Measurements from ENCODE around the gene SCARB1. TPM values are rescaled to one million over a fixed set of nuclear protein-coding genes. Genes with fewer than 3 reads are reported as not detected.

SCARB1 gene
- total RNA-seq, 1 donor from 2014 or later, result 6.6 TPM

DNA sequence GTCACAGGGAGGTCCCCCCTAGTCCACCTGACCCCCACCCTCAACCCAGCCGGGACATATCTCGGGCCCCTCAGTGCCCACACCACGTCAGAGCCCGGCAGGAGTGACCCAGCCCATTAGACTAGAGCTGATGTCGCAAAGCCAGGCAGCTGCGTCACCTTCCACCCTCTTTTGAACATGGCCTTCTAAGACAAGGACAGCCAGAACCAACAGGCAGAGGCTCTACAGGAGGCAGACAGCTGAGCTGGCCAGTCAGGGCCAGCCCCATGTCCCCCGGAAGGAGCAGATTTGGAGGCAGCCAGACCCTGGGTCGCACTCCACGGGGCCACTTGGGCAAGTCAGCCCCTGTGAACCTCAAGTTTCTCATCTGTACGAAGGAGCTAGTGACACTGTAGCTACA lies 44.1 kb downstream of the SCARB1 start:
- peaks cover 5% of the 10 kb centered on the region for H3K36me3 ChIP-seq (ENCODE audit: control insufficient read depth, insufficient read depth, low read length)
- FAIRE-seq, result no peak
- DNase-seq (ENCODE audit: low read depth), result no peak
- no peak overlapping the region for H3K4me3 ChIP-seq (ENCODE audit: low read depth, low read length)
- no peaks in the 10 kb centered on the region for H3K27me3 ChIP-seq (ENCODE audit: control insufficient read depth, insufficient read depth, low read length)
- TF ChIP-seq, protein P1, sequence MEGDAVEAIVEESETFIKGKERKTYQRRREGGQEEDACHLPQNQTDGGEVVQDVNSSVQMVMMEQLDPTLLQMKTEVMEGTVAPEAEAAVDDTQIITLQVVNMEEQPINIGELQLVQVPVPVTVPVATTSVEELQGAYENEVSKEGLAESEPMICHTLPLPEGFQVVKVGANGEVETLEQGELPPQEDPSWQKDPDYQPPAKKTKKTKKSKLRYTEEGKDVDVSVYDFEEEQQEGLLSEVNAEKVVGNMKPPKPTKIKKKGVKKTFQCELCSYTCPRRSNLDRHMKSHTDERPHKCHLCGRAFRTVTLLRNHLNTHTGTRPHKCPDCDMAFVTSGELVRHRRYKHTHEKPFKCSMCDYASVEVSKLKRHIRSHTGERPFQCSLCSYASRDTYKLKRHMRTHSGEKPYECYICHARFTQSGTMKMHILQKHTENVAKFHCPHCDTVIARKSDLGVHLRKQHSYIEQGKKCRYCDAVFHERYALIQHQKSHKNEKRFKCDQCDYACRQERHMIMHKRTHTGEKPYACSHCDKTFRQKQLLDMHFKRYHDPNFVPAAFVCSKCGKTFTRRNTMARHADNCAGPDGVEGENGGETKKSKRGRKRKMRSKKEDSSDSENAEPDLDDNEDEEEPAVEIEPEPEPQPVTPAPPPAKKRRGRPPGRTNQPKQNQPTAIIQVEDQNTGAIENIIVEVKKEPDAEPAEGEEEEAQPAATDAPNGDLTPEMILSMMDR (IDR thresholded peaks at IDR 0.05; ENCODE audit: insufficient read depth, low read length, severe bottlenecking), result no peak

DNA sequence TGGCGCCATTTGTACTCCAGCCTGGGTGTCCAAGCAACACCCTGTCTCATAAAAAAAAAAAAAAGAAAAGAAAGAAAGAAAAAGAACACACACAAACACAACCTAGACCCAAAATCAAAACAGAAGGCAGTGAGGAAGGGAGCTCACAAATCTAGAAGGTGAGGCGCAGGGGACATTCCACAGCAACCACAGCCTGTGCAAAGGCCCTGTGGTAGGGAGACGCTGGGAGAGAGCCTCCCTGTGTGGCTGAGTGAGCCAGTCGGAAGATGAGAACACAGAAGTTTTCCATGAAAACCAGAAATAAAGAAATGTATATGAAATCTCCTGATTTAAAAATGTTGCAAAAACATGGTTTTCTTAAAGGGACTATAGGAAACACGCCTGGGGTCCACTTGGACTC lies 44.6 kb downstream of the SCARB1 start:
- FAIRE-seq, result no peak
- Histone ChIP-seq H3K27me3 (ENCODE audit: control insufficient read depth, insufficient read depth, low read length) (no peaks in the 10 kb centered on the region), H3K36me3 (ENCODE audit: control insufficient read depth, insufficient read depth, low read length) (peaks cover 5% of the 10 kb centered on the region), H3K4me3 (ENCODE audit: low read depth, low read length) (no peak overlapping the region)
- no peak for DNase-seq (ENCODE audit: low read depth)
- TF ChIP-seq, protein P1 (IDR thresholded peaks at IDR 0.05; ENCODE audit: insufficient read depth, low read length, severe bottlenecking), result no peak

DNA sequence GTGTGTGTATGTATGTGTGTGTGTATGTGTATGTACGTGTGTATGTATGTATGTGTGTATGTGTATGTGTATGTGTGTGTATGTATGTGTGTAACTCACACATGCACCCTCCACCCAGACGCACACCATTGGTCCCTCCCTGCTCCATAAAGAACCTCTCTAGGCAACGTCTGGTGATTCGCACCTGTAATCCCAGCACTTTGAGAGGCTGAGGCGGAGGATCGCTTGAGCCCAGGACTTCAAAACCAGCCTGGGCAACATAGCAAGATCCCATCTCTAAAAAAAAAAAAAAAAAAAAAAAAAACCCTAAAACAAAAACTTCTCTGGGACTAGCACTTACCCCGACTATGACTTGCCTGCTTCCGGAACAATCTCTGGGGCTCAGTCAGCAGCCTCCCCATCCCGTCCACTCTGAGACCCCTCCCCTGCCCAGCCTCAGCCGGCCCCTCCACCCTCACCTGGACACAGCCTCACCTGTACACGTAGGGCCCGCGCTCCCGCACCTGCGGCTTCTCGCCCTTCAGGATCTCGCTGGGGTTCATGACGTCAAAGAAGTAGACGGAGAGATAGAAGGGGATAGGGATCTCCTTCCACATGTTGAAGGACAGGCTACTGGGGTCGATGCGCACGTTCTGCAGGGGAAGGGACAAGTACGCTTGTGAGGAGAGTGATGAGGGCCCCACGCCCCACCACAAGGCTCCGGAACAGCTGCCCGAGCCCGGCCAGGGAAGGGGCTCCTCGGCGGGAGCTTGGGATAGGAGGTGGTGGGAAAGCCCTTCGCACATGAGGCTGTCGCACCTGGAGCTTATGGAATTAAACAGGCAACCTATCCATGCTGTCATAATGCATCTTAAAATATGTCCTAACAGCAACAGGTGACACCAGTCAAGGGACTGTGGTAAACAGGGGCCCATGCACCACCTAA lies 46.3 kb downstream of the SCARB1 start:
- DNase-seq (ENCODE audit: low read depth) (no peak), FAIRE-seq (no peak)
- peaks cover 15% of the 10 kb centered on the region for H3K36me3 ChIP-seq (ENCODE audit: control insufficient read depth, insufficient read depth, low read length)
- H3K4me3 ChIP-seq (ENCODE audit: low read depth, low read length), result no peak overlapping the region
- TF ChIP-seq, protein P1 (IDR thresholded peaks at IDR 0.05; ENCODE audit: insufficient read depth, low read length, severe bottlenecking), result no peak
- no peaks in the 10 kb centered on the region for H3K27me3 ChIP-seq (ENCODE audit: control insufficient read depth, insufficient read depth, low read length)

DNA sequence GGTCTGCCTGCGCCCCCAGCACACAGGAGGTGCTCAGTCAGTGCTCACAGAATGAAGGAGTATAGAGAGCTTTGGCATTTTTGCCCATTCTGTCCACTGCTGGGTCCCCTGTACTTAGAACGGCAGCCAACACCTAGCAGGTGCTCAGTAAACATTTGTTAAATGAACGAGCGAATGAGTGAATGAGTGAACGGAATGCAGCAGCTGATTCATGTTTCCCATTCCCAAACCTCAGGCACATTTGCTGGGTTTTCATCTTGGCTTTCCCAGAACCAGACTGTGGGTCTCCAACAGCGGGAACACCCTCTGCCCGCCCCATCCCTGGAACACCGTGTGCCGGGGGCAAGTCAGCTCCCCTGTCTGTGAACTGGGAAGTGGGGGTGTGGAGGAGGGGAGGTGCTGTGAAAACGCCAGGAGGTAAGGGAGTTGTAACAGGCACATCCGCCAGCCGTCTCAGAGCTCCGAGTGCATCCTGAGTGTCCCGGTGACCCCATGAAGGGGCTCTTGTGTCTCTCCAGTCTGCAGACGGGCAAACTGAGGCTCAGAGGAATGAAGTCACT lies 47.3 kb downstream of the SCARB1 start:
- TF ChIP-seq, protein P1 (IDR thresholded peaks at IDR 0.05; ENCODE audit: insufficient read depth, low read length, severe bottlenecking), result no peak
- Histone ChIP-seq H3K27me3 (ENCODE audit: control insufficient read depth, insufficient read depth, low read length) (no peaks in the 10 kb centered on the region), H3K36me3 (ENCODE audit: control insufficient read depth, insufficient read depth, low read length) (peaks cover 15% of the 10 kb centered on the region), H3K4me3 (ENCODE audit: low read depth, low read length) (no peak overlapping the region)
- DNase-seq (ENCODE audit: low read depth) (no peak), FAIRE-seq (no peak)

DNA sequence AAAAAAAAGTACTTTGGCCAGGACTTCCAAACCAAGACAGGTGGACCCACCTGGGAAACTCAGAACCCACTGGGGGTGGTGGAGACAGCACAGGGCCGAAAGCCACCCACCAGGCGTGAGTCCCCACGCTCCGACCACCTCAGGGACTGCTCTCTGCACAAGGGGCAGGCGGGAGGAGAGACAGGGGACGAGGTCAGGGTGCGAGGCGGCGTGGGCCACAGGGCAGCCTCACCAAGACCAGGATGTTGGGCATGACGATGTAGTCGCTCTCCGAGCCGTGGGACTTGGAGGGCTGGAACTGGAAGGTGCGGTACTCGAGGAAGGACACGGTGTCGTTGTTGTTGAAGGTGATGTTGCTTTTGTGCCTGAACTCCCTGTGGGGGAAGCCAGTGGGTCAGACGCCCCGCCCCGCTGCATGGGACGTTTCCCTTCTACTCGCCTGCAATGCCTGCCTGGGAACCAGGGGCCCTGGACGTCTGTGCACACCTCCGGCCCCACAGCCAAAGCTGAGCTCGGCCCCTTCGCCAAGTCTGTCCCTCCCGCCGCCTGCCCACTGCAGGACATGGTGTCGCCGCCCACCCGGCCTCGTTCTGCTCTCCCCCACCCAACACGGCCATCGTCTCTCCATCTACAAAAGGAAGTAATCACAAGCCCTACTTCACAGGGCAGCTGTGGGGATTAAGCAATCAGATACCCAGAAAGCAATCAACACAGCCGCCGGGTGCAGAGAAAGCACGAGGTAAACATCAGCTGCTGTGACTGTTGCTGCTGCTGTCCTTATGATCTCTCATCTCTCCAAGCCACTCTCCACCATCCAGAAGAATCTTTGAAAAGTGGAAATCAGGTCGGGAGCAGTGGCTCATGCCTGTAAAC lies 48.7 kb downstream of the SCARB1 start:
- Histone ChIP-seq H3K36me3 (ENCODE audit: control insufficient read depth, insufficient read depth, low read length) (peaks cover 16% of the 10 kb centered on the region), H3K4me3 (ENCODE audit: low read depth, low read length) (no peak overlapping the region), H3K27me3 (ENCODE audit: control insufficient read depth, insufficient read depth, low read length) (no peaks in the 10 kb centered on the region)
- FAIRE-seq, result no peak
- TF ChIP-seq, protein P1 (IDR thresholded peaks at IDR 0.05; ENCODE audit: insufficient read depth, low read length, severe bottlenecking), result no peak
- no peak for DNase-seq (ENCODE audit: low read depth)
